LNCAP (cell line): Measurements from ENCODE around the gene EBF3.

Source experiments
- TF ChIP-seq, protein P1 (sequence below): fragments of 450-650 bp; IDR thresholded peaks from 2 replicates; pipeline ENCODE4 v1.5.1; 2017; ENCODE audit warnings: mild to moderate bottlenecking

The EBF3 gene

DNA sequence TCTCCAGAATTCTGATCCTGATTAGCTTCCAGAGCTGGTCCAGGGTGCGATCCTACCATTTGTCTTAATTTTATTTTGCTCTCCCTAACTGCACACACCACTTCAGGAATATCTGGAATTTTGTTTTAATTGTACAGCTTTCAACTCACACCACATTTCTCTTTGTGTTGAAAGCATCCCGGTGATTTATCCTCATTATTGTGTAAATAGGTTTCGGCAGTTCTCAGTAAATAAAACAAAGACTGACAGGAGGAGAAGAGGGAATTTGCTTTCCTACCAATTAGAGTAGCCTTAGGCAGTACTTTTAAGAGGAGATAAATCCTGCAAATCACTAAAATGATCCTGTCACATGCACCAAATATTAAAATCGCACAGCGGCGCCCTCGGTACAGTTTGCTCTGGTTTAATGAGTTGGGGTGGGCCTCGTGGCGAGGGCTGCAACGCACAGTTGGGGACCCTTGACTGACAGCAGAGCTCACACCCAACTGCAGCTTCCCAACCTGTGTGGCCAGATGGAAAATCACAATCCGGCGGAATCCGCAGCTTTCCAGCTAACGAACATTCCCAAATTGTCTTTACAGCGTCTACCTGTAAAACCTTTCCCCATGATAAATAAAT is 62.6 kb downstream of the EBF3 start:
- TF ChIP-seq, protein P1, sequence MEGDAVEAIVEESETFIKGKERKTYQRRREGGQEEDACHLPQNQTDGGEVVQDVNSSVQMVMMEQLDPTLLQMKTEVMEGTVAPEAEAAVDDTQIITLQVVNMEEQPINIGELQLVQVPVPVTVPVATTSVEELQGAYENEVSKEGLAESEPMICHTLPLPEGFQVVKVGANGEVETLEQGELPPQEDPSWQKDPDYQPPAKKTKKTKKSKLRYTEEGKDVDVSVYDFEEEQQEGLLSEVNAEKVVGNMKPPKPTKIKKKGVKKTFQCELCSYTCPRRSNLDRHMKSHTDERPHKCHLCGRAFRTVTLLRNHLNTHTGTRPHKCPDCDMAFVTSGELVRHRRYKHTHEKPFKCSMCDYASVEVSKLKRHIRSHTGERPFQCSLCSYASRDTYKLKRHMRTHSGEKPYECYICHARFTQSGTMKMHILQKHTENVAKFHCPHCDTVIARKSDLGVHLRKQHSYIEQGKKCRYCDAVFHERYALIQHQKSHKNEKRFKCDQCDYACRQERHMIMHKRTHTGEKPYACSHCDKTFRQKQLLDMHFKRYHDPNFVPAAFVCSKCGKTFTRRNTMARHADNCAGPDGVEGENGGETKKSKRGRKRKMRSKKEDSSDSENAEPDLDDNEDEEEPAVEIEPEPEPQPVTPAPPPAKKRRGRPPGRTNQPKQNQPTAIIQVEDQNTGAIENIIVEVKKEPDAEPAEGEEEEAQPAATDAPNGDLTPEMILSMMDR = no peak

DNA sequence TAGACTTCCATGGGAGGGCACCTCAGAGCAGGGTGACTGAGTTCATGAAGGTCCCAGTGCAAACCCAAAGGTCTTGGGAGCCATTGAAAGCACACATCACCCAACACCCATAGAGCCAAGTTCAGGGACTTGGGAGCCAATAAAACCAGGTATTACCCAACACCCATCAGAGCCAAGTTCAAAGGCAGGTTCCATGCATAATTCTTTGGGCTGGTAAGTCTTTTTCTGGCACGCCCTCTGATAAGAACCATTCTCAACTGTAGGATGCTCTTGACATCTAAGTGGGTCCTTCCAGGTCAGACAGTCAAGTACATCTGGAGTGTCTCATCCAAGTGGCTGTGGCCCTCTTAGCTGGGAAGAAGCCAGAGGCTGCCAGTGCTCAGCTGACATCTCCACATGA is 63.2 kb downstream of the EBF3 start:
- TF ChIP-seq, protein P1 = no peak

DNA sequence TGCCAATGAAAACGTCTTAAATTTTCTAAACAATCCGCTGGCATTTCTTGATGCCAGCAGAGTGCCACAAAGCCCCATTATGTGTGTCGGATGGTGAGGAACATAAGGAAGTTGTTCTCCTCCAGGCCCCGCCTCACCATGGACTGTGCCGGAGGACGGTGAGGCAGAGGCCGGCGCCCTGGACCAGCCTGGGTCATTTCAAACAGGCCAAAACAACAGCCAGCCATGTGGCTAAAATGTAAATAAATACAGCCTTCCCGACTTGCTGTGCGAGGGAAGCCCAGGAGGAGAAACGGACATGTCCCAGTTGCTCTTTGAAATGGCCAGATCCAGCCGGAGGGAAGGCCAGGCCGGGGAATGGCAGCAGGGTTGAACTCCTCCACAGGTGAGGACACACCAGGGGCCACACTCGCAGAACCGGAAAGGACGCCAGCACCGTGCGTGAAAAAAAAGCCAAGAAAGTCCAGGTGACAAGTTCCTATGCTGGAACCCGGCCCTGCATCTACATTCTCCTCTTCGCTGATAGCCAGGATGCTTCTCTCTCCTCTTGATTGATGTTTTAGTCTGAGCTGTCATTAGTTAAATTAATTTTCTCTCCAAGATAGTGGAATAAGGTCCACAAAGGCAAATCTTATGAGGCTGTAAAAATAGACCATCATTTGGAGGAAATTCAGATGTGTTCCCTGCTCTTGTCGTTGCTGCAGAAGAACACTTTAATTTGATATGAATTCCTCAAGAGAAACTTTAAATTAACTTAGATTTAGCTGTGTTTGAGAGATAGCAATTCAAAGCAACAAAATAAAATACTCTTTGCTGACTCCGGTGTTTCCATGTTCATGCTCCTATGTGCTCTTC is 64.6 kb downstream of the EBF3 start:
- TF ChIP-seq, protein P1 = no peak

DNA sequence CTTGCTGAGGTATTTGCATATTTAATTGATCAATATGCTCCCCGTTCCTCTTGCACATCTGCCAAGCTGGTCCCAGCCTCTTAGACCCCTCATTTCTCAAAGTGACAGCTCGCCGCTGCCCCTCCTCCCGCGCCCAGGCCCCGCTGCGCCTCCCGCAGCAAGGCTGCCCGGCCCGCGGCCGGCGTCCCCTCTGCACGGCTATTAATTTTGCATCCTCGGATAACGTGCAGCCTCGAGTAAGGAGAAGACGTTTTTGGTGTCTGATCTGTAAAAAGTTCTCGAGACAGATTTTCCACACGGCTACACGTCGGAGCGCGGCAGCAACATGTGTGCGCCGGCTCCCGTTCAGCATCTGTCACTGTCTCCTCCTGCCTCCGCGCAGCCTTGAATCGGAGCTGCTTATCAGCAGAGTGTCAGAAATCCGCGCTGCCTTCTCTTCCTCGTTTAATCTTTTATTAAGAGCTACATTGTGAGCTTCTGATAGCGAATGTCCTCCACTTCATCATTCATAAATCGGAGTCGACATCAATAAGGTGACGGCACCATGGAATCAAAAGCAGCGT is 65.3 kb downstream of the EBF3 start:
- TF ChIP-seq, protein P1 = no peak

DNA sequence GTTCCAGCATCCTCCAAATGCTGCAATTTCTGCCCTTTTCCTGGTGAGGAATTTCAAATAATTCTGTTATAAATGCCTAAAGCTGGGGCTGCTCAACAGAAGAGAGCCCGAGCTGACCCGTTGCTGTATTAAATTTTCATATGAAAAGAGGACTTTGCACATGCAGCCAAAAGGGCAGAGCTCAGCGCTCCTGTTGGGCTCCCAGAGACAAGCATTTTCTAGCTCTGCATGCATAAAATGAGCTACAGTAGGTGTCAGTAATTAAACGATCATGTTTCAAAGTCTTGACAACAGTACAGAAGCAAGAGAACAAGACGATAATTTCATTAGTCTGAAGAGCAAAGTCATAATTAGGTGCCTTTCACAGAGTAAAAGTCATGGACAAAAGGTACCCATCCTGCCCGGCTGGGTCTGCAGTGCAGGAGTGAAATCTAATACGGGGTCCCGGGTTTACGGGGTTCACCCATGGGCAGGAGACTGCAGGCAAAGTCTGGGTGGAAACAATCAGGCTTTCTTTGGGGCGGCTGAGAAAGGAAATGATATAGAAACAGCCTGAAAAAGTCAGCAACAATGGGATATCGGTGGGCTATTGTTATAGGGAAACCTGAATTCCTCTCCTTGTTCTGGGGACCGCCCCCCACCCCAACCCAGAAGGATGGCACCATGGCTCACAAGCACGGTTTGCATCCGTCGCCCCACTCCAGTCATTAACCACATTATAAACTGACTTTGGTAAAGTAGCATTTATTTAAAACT is 66.0 kb downstream of the EBF3 start:
- TF ChIP-seq, protein P1 = no peak

DNA sequence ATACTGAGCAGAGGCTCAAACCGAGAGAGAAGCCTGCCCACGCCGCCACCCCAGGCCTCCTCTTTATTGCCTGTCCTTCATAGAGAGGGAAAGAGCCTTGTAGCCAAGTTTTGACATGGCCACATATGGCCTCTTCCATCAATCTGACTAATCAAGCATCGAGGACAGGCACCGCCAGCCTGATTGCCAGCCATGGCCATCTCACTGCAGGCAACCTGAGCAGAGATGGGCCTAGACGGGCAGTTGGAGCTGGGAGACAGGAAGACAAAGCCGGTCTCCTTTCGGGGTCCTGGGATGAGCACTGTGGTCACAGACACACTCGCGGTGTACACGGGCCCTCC is 67.2 kb downstream of the EBF3 start:
- TF ChIP-seq, protein P1 = no peak

DNA sequence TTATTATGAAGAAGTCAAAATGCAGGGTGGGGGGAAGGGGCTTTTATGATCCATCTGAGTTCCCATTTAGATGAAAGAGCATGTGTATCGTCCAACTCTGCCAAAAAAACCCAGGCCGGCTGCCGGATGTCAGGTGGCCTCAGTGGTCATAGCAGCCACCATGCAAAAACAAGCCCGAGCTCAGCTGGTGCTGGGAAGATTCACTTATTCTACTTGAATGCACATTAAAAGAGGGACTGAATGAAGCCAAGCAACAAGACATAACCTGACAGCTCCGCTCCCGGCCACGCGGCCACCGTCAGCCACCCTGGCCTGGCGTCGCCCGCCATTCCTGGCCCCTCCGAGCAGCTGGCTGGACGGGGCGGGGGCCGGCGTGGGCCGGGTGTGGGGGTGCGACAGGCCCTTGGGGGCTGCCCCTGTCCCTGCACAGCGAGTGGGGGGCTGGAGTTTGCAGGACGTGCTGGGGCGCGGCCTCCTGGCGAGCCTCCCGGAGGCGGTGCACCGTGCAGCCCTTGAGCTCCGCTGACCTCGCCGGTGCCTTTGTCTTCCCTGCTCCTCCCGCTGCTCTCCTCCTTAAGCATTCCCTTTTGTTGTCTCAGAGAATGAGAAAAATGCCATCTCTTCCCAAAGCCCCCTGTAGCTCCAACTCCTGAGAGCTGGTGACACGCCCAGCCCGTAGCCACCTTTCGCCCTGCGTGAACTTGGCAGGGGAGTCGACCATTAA is 67.8 kb downstream of the EBF3 start:
- TF ChIP-seq, protein P1 = no peak
